SU-DHL-6 (cell line): ENCODE results near the gene MGRN1.

Source experiments
- H2AFZ ChIP-seq: fragments of 200-600 bp; sonication (generic); 2 replicates; pipeline ENCODE4 v1.6.1; 2014; ENCODE audit warnings: low read depth, mild to moderate bottlenecking, moderate library complexity, mixed read lengths, antibody characterized with exemption, low read length; ENCODE audit not compliant: severe bottlenecking
- H3F3A ChIP-seq: fragments of 200-600 bp; shearing (Covaris generic); 2 replicates; pipeline ENCODE4 v1.6.0; 2016; ENCODE audit warnings: antibody characterized with exemption, mild to moderate bottlenecking; ENCODE audit not compliant: insufficient read depth
- H3K27ac ChIP-seq: fragments of 200-600 bp; sonication (generic); 2 replicates; pipeline ENCODE4 v1.5.1; 2016; ENCODE audit warnings: low read depth, mild to moderate bottlenecking, low read length, moderate library complexity, mixed read lengths
- H3K27me3 ChIP-seq: fragments of 200-600 bp; sonication (generic), shearing (Covaris generic); 2 replicates; pipeline ENCODE4 v1.6.0; 2014; ENCODE audit warnings: mild to moderate bottlenecking, low read length
- H3K36me3 ChIP-seq: fragments of 200-600 bp; sonication (generic); 2 replicates; pipeline ENCODE4 v1.6.1; 2014; ENCODE audit warnings: mild to moderate bottlenecking, low read length, mixed read lengths
- H3K4me2 ChIP-seq: fragments of 300-600, 200-600 bp; shearing (Covaris generic), sonication (generic); 2 replicates; pipeline ENCODE4 v1.6.0; 2014; ENCODE audit warnings: low read length, low read depth, mild to moderate bottlenecking; ENCODE audit not compliant: poor library complexity, severe bottlenecking
- H3K4me3 ChIP-seq: fragments of 200-600 bp; sonication (generic); 2 replicates; pipeline ENCODE4 v1.5.1; 2014; ENCODE audit warnings: antibody characterized with exemption, low read length, mild to moderate bottlenecking, mixed read lengths; ENCODE audit not compliant: insufficient read depth, poor library complexity, severe bottlenecking
- H3K79me2 ChIP-seq: fragments of 200-600 bp; sonication (generic); 2 replicates; pipeline ENCODE4 v1.6.1; 2014; ENCODE audit warnings: mild to moderate bottlenecking, low read length, moderate library complexity; ENCODE audit not compliant: insufficient read depth
- H3K9ac ChIP-seq: fragments of 200-600 bp; sonication (generic); 2 replicates; pipeline ENCODE4 v1.7.0; 2014; ENCODE audit warnings: mild to moderate bottlenecking, low read length
- H3K9me2 ChIP-seq: fragments of 200-600 bp; sonication (generic); replicated peaks from 2 replicates; pipeline ENCODE4 v1.6.1; 2014; ENCODE audit warnings: low read length; ENCODE audit not compliant: insufficient read depth
- H3K9me3 ChIP-seq: fragments of 200-600 bp; sonication (generic); 2 replicates; pipeline ENCODE4 v1.6.1; 2014; ENCODE audit warnings: low read length, mixed read lengths; ENCODE audit not compliant: insufficient read depth
- H4K20me1 ChIP-seq: fragments of 200-600 bp; sonication (generic); 2 replicates; pipeline ENCODE4 v1.6.1; 2014; ENCODE audit warnings: low read depth, mild to moderate bottlenecking, antibody characterized with exemption, low read length, moderate library complexity, mixed read lengths
- CTCF ChIP-seq: fragments of 200-600 bp; sonication (generic); IDR thresholded peaks from one replicate; pipeline ENCODE4 v1.5.1; 2017; ENCODE audit warnings: antibody characterized with exemption, mild to moderate bottlenecking, low read length, moderate library complexity; ENCODE audit not compliant: insufficient read depth, poor library complexity, severe bottlenecking
- EZH2phosphoT487 ChIP-seq: fragments of 200-600 bp; sonication (generic), shearing (Covaris generic); conservative IDR thresholded peaks from 2 replicates; pipeline ENCODE4 v1.6.1; 2018; ENCODE audit warnings: mild to moderate bottlenecking, antibody characterized with exemption, low read length, moderate library complexity, mixed read lengths

Gene MGRN1

GRCh38 chr16:4666537-4667202, 42.0 kb downstream of the MGRN1 start:
- Histone ChIP-seq H3K9ac (no peak overlapping the region), H3K79me2 (no peaks in the 10 kb centered on the region), H3K36me3 (peaks cover 3% of the 10 kb centered on the region; the same call in 1 of the 2 replicates)

DNA sequence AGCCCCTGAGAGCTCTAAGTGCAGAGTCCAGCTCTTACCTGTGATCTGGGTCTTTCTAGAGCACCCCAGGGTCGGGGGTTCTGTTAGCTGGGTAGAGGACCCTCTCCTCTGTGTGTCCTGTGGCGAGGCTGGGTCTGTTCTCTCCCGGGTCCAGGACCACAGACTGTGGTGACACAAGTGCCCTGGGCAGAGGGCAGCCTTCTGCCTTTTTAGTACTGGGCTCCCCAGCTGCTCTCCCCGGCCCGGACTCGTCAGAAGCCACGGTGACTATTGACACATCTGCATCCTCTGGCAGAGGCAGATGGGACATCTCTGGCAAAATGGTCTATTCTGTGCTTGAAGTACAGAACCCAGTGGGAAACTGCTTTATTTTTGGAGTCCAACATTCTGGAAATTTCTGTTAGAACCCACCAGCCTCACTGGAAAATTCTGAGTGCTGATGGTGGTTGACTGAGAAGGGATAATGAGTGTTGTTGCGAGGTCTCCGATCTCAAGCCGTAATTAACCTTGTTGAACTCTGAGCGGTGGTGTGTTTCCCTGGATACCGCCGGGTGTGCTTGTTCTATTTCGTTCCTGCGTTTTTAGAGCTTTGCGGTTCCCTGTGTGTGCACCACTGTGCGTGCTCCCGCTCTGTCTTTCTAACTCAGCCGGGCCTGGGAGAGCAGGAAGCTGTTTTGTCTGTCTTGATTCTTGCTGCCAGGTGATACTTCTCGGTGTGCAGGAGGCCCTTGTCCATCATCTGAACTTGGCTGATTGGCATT, 42.8 kb downstream of the MGRN1 start:
- H3K4me2 ChIP-seq = no peak overlapping the region
- no peaks in the 10 kb centered on the region for H3K9me3 ChIP-seq
- TF ChIP-seq EZH2phosphoT487 (no peak), CTCF (no peak)
- no peaks in the 10 kb centered on the region for H3K79me2 ChIP-seq
- H3F3A ChIP-seq = no peaks in the 10 kb centered on the region
- H3K36me3 ChIP-seq = peaks cover 3% of the 10 kb centered on the region; the same call in 1 of the 2 replicates
- no peak overlapping the region for H3K27ac ChIP-seq
- H3K9me2 ChIP-seq = no peaks in the 10 kb centered on the region
- H4K20me1 ChIP-seq = no peaks in the 10 kb centered on the region
- no peaks in the 10 kb centered on the region for H3K27me3 ChIP-seq
- no peak overlapping the region for H2AFZ ChIP-seq
- no peak overlapping the region for H3K9ac ChIP-seq
- no peak overlapping the region for H3K4me3 ChIP-seq

More at GRCh38 chr16:4666537-4667202, 42.0 kb downstream of the MGRN1 start:
- Histone ChIP-seq H3K27me3 (no peaks in the 10 kb centered on the region), H3K9me3 (no peaks in the 10 kb centered on the region), H3K9me2 (no peaks in the 10 kb centered on the region), H4K20me1 (no peaks in the 10 kb centered on the region), H2AFZ (no peak overlapping the region), H3K27ac (no peak overlapping the region), H3F3A (no peaks in the 10 kb centered on the region), H3K4me3 (no peak overlapping the region), H3K4me2 (no peak overlapping the region)
- no peak for TF ChIP-seq EZH2phosphoT487

DNA sequence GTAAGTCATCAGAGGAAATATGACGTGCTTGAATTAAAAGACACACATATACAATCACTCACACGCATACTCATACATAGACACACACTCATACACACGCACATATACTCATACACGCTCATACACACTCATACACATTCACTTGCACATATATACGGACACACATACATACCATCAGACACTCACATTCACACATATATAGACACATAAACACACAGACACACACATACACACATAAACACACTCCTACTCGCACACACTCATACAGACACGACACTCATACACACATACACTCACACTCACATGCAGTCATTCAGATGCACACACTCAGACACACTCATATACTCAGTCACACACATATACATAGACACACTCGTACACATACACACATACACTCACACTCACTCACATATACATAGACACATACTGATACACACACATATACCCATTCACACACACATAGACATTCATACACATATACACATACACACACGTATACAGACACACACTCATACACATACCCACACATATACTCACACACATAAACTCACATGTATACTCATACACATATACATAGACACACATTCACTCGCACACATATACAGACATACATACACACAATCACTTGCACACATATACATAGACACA, 43.8 kb downstream of the MGRN1 start:
- no peaks in the 10 kb centered on the region for H3K9me3 ChIP-seq
- no peak for TF ChIP-seq CTCF
- no peak for TF ChIP-seq EZH2phosphoT487
- no peaks in the 10 kb centered on the region for H3F3A ChIP-seq
- no peak overlapping the region for H3K27ac ChIP-seq
- no peaks in the 10 kb centered on the region for H3K79me2 ChIP-seq
- no peak overlapping the region for H3K9ac ChIP-seq
- no peak overlapping the region for H3K4me2 ChIP-seq
- peaks cover 3% of the 10 kb centered on the region; the same call in 1 of the 2 replicates for H3K36me3 ChIP-seq
- H3K27me3 ChIP-seq = no peaks in the 10 kb centered on the region
- no peaks in the 10 kb centered on the region for H3K9me2 ChIP-seq
- no peak overlapping the region for H2AFZ ChIP-seq
- no peaks in the 10 kb centered on the region for H4K20me1 ChIP-seq
- H3K4me3 ChIP-seq = no peak overlapping the region
